Measurements from ENCODE around the gene RNGTT. TPM values are rescaled to one million over a fixed set of nuclear protein-coding genes. Genes with fewer than 3 reads are reported as not detected.

RNGTT gene
- total RNA-seq, 1 donor from 2014 or later, result 23.3 TPM

DNA sequence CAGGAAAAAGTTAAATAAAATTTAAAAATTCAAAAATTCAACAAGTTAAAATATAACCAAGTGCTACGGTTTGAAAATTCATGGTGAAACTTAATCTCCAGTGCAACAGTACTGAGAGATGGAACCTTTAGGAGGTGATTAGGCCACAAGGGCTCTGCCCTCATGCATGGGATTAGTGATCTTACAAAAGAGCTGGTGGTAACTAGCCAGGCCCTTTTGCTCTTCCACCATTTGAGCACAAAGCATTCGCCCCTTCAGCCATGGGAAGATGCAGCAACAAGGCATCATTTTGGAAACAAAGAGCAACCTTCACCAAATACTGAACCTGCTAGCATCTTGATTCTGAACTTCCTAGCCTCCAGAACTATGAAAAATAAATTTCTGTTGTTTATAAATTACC lies 80.9 kb downstream of the RNGTT start:
- no peak for DNase-seq (ENCODE audit: low read depth, low spot score)
- peaks cover 9% of the 10 kb centered on the region for H3K9me3 Mint-ChIP-seq

DNA sequence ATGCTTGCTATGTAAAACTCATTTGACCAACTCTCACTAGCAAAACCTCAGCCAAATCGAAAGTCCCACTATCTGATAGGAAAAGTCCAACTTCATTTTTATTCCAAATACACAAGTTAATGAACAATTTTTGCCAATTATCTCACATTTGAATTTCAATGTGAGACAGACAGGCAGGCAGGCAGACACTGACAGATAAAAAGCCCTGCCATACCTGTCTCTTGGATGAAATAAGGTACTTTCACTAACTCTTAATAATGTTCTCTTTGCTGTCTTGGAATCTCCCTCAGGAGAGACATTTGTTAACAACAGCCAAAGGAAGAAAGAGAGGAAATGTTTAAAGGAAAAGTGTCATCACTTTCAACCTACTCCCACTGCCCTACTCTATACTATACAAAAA lies 82.0 kb downstream of the RNGTT start:
- no peak overlapping the region for H3K4me3 Mint-ChIP-seq
- TF ChIP-seq, protein P1, sequence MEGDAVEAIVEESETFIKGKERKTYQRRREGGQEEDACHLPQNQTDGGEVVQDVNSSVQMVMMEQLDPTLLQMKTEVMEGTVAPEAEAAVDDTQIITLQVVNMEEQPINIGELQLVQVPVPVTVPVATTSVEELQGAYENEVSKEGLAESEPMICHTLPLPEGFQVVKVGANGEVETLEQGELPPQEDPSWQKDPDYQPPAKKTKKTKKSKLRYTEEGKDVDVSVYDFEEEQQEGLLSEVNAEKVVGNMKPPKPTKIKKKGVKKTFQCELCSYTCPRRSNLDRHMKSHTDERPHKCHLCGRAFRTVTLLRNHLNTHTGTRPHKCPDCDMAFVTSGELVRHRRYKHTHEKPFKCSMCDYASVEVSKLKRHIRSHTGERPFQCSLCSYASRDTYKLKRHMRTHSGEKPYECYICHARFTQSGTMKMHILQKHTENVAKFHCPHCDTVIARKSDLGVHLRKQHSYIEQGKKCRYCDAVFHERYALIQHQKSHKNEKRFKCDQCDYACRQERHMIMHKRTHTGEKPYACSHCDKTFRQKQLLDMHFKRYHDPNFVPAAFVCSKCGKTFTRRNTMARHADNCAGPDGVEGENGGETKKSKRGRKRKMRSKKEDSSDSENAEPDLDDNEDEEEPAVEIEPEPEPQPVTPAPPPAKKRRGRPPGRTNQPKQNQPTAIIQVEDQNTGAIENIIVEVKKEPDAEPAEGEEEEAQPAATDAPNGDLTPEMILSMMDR (conservative IDR thresholded peaks at IDR 0.05), result no peak
- H3K4me1 Mint-ChIP-seq, result peaks cover 9% of the 10 kb centered on the region
- no peak for DNase-seq (ENCODE audit: low read depth, low spot score)
- peaks cover 22% of the 10 kb centered on the region for H3K36me3 Mint-ChIP-seq (ENCODE audit: low read depth)
- no peak overlapping the region for H3K27ac Mint-ChIP-seq (ENCODE audit: unreplicated experiment)
- no peaks in the 10 kb centered on the region for H3K27me3 Mint-ChIP-seq (ENCODE audit: low read depth)
- H3K9me3 Mint-ChIP-seq, result peaks cover 9% of the 10 kb centered on the region

More for the DNA sequence above, 80.9 kb downstream of the RNGTT start:
- H3K27ac Mint-ChIP-seq (ENCODE audit: unreplicated experiment), result no peak overlapping the region
- TF ChIP-seq, protein P1 (conservative IDR thresholded peaks at IDR 0.05), result no peak
- H3K4me1 Mint-ChIP-seq, result peaks cover 7% of the 10 kb centered on the region
- H3K4me3 Mint-ChIP-seq, result no peak overlapping the region
- H3K36me3 Mint-ChIP-seq (ENCODE audit: low read depth), result peaks cover 29% of the 10 kb centered on the region
- H3K27me3 Mint-ChIP-seq (ENCODE audit: low read depth), result no peaks in the 10 kb centered on the region

DNA sequence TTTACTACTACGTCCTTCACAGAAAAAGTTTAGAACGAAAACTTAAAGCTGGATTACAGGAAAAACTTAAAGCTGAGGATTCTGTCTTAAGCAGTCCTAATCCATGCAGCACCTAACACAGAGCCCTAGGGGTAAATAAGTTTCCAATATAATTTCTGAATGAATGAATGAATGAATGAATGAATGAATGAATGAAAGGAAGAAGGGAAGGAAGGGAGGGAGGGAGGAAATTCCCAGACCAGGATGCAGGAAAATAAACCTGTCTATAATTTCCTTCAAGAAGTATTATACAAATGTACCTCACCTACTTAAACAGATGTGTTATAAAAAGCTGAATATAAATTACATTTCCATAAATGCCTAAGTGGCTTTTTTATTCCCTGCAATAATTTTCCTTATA lies 83.4 kb downstream of the RNGTT start:
- Mint-ChIP-seq H3K4me3 (no peak overlapping the region), H3K4me1 (peaks cover 9% of the 10 kb centered on the region), H3K9me3 (peaks cover 4% of the 10 kb centered on the region), H3K36me3 (ENCODE audit: low read depth) (peaks cover 9% of the 10 kb centered on the region), H3K27me3 (ENCODE audit: low read depth) (no peaks in the 10 kb centered on the region), H3K27ac (ENCODE audit: unreplicated experiment) (no peak overlapping the region)
- no peak for DNase-seq (ENCODE audit: low read depth, low spot score)
- TF ChIP-seq, protein P1 (conservative IDR thresholded peaks at IDR 0.05), result no peak

GRCh38 chr6:88877893-88878292 lies 85.5 kb downstream of the RNGTT start:
- Mint-ChIP-seq H3K9me3 (no peaks in the 10 kb centered on the region), H3K27me3 (ENCODE audit: low read depth) (no peaks in the 10 kb centered on the region), H3K27ac (ENCODE audit: unreplicated experiment) (no peak overlapping the region), H3K4me3 (no peak overlapping the region), H3K36me3 (ENCODE audit: low read depth) (no peaks in the 10 kb centered on the region), H3K4me1 (peaks cover 9% of the 10 kb centered on the region)
- TF ChIP-seq, protein P1 (conservative IDR thresholded peaks at IDR 0.05), result no peak
- DNase-seq (ENCODE audit: low read depth, low spot score), result no peak

GRCh38 chr6:88872962-88873361 lies 90.5 kb downstream of the RNGTT start:
- no peak for DNase-seq (ENCODE audit: low read depth, low spot score)
- peaks cover 4% of the 10 kb centered on the region for H3K4me1 Mint-ChIP-seq
- TF ChIP-seq, protein P1 (conservative IDR thresholded peaks at IDR 0.05), result no peak
- H3K36me3 Mint-ChIP-seq (ENCODE audit: low read depth), result no peaks in the 10 kb centered on the region
- no peaks in the 10 kb centered on the region for H3K9me3 Mint-ChIP-seq
- no peak overlapping the region for H3K4me3 Mint-ChIP-seq
- no peaks in the 10 kb centered on the region for H3K27me3 Mint-ChIP-seq (ENCODE audit: low read depth)
- H3K27ac Mint-ChIP-seq (ENCODE audit: unreplicated experiment), result no peak overlapping the region

- no peak overlapping the region for H3K27ac Mint-ChIP-seq (ENCODE audit: unreplicated experiment)
- no peaks in the 10 kb centered on the region for H3K27me3 Mint-ChIP-seq (ENCODE audit: low read depth)
- no peaks in the 10 kb centered on the region for H3K4me1 Mint-ChIP-seq
- H3K9me3 Mint-ChIP-seq, result no peaks in the 10 kb centered on the region
- H3K36me3 Mint-ChIP-seq (ENCODE audit: low read depth), result no peaks in the 10 kb centered on the region
- TF ChIP-seq, protein P1 (conservative IDR thresholded peaks at IDR 0.05), result no peak
- no peak overlapping the region for H3K4me3 Mint-ChIP-seq
- DNase-seq (ENCODE audit: low read depth, low spot score), result no peak
Observed at GRCh38 chr6:88871498-88871897, 91.9 kb downstream of the RNGTT start.

All from neural crest cell (in vitro differentiated cells).